Fibroblast of lung (primary cell): ENCODE data around the gene SPATS2L. TPM values are rescaled to one million over a fixed set of nuclear protein-coding genes. Genes with fewer than 3 reads are reported as not detected.

Experiments
- DNase-seq, 2 donors: peaks; one replicate each; pipeline versions ENCODE4 v3.0.0 to v3.0.0-alpha.2; 2010; ENCODE audit warnings: low read depth in 2 of 2
- H2AFZ ChIP-seq: 2 replicates; pipeline ENCODE4 v1.5.1; 2012; ENCODE audit warnings: low read length, control low read depth, inconsistent platforms
- H3K27ac ChIP-seq: 2 replicates; pipeline ENCODE4 v1.5.1; 2011; ENCODE audit warnings: low read length, control low read depth; ENCODE audit not compliant: insufficient read depth
- H3K27me3 ChIP-seq: 2 replicates; pipeline ENCODE4 v1.5.1; 2011; ENCODE audit warnings: mild to moderate bottlenecking, low read length; ENCODE audit not compliant: control insufficient read depth, insufficient read depth
- H3K36me3 ChIP-seq: 2 replicates; pipeline ENCODE4 v1.5.1; 2011; ENCODE audit warnings: low read length; ENCODE audit not compliant: control insufficient read depth, insufficient read depth
- H3K4me1 ChIP-seq: 2 replicates; pipeline ENCODE4 v1.5.1; 2011; ENCODE audit warnings: low read length; ENCODE audit not compliant: control insufficient read depth, insufficient read depth; ENCODE audit errors: extremely low read depth
- H3K4me2 ChIP-seq: 2 replicates; pipeline ENCODE4 v1.5.1; 2011; ENCODE audit warnings: low read length, control low read depth; ENCODE audit not compliant: insufficient read depth; ENCODE audit errors: extremely low read depth
- H3K4me3 ChIP-seq, 4 experiments: fragments of 200-600 bp in 1 of 4; sonication (generic) in 1 of 4; replicated peaks in 1 of 4; 2 replicates each; pipeline ENCODE4 v1.5.1; 2011 to 2016; ENCODE audit warnings: low read length in 4 of 4, low read depth in 3 of 4, mild to moderate bottlenecking in 3 of 4, control low read depth in 2 of 4, inconsistent platforms in 1 of 4, mixed read lengths in 1 of 4; ENCODE audit not compliant: insufficient read depth in 1 of 4; ENCODE audit errors: control extremely low read depth in 1 of 4
- H3K79me2 ChIP-seq: 2 replicates; pipeline ENCODE4 v1.5.1; 2012; ENCODE audit warnings: mild to moderate bottlenecking, low read length, inconsistent platforms; ENCODE audit not compliant: control insufficient read depth, insufficient read depth
- H3K9ac ChIP-seq: 2 replicates; pipeline ENCODE4 v1.5.1; 2011; ENCODE audit warnings: mild to moderate bottlenecking, low read length, control low read depth; ENCODE audit not compliant: insufficient read depth
- H3K9me3 ChIP-seq: 2 replicates; pipeline ENCODE4 v1.5.1; 2012; ENCODE audit warnings: low read depth, low read length; ENCODE audit not compliant: control insufficient read depth, insufficient read depth
- H4K20me1 ChIP-seq: 2 replicates; pipeline ENCODE4 v1.5.1; 2011; ENCODE audit warnings: low read length; ENCODE audit not compliant: control insufficient read depth, insufficient read depth; ENCODE audit errors: extremely low read depth
- CTCF ChIP-seq, 2 donors: IDR thresholded peaks in 1 of 2; conservative IDR thresholded peaks in 1 of 2; 1 replicate in 1 of 2; 2 replicates in 1 of 2; pipeline ENCODE4 v1.5.1; 2011 to 2012; ENCODE audit warnings: low read length in 2 of 2, control low read depth in 1 of 2, inconsistent platforms in 1 of 2, low read depth in 1 of 2, mild to moderate bottlenecking in 1 of 2
- EZH2 ChIP-seq: IDR thresholded peaks from 2 replicates; pipeline ENCODE4 v1.5.1; 2012; ENCODE audit warnings: low read length, control low read depth, mild to moderate bottlenecking; ENCODE audit errors: missing control alignments
- polyA plus RNA-seq, 2 donors: library from polyadenylated mRNA; depleted of rRNA in 1 of 2; stranded (reverse) in 1 of 2; unstranded in 1 of 2; fragments of >200 nt; gene quantifications; 2 replicates each; pipeline ENCODE4 v1.2.1, GENCODE V29; 2011 to 2012; ENCODE audit warnings: missing spikeins in 1 of 2
- total RNA-seq: library from RNA; depleted of rRNA; stranded (reverse); fragments of >200 nt; gene quantifications from 2 replicates; pipeline ENCODE4 v1.2.1, GENCODE V29; 2014

SPATS2L gene
- total and polyA plus RNA-seq, 2 donors (not counting 1 experiment from before 2014, with no cell fraction given), result 73.8 to 291 TPM

DNA sequence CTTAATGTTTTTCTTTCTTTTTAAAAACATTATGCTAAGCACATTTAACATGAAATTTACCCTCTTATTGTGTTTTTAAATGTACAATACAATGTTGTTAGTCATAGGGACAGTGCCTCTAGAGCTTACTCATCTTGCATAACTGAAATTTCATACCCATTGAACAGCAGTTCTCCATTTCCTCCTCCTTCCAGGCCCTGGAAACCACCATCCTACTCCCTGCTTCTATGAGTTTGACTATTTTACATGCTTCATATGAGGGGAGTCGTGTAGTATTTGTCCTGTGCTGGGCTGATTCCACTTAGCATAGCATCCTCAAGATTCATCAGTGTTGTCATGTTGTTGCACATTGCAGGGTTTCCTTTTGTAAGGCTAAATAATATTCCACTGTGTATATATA lies 92.6 kb downstream of the SPATS2L start:
- TF ChIP-seq CTCF (conservative IDR thresholded peaks at IDR 0.05 in 1 of 2, IDR thresholded peaks at IDR 0.05 in 1 of 2; ENCODE audit: low read depth in 1 of 2, low read length in 2 of 2) (no peak), EZH2 (no peak)
- DNase-seq, result peak in 1 of 2 donors; percentile 86
- H3K4me3 ChIP-seq, result no peak overlapping the region
- H3K4me2 ChIP-seq, result no peak overlapping the region
- no peaks in the 10 kb centered on the region for H3K36me3 ChIP-seq
- no peak overlapping the region for H3K9ac ChIP-seq
- peaks cover 30% of the 10 kb centered on the region for H3K79me2 ChIP-seq
- no peaks in the 10 kb centered on the region for H3K27me3 ChIP-seq
- H2AFZ ChIP-seq, result no peak overlapping the region
- H3K4me1 ChIP-seq, result peaks cover 2% of the 10 kb centered on the region
- no peak overlapping the region for H3K27ac ChIP-seq
- no peaks in the 10 kb centered on the region for H4K20me1 ChIP-seq
- no peaks in the 10 kb centered on the region for H3K9me3 ChIP-seq

GRCh38 chr2:200399636-200400035 lies 93.1 kb downstream of the SPATS2L start:
- H3K79me2 ChIP-seq, result peaks cover 27% of the 10 kb centered on the region
- no peak for TF ChIP-seq CTCF (conservative IDR thresholded peaks at IDR 0.05 in 1 of 2, IDR thresholded peaks at IDR 0.05 in 1 of 2; ENCODE audit: low read depth in 1 of 2, low read length in 2 of 2)
- TF ChIP-seq EZH2, result no peak
- H4K20me1 ChIP-seq, result no peaks in the 10 kb centered on the region
- no peaks in the 10 kb centered on the region for H3K9me3 ChIP-seq
- H3K36me3 ChIP-seq, result no peaks in the 10 kb centered on the region
- H2AFZ ChIP-seq, result no peak overlapping the region
- no peaks in the 10 kb centered on the region for H3K27me3 ChIP-seq
- no peak overlapping the region for H3K9ac ChIP-seq
- no peak overlapping the region for H3K4me3 ChIP-seq
- DNase-seq, result no peak
- no peak overlapping the region for H3K27ac ChIP-seq
- H3K4me2 ChIP-seq, result no peak overlapping the region
- H3K4me1 ChIP-seq, result peaks cover 4% of the 10 kb centered on the region

DNA sequence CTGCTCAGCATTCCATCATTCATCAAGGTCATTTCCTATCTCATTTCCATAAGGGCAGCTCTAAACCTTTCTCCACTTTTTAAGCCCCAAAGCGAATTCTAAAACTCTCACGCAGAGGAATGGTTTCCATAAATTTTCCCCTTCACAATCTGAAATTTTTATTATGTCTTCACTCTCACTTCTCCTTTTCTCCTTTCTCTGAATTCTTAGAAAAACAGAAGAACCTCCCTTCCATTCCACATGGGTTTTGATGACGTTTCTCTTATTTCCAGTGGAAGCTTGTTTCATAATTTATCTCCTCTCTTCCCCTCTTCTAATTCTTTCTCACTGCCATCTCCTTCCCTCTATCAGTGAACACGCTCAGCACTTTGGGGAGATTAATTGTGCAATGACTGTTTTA lies 97.3 kb downstream of the SPATS2L start:
- H3K9ac ChIP-seq, result no peak overlapping the region
- no peaks in the 10 kb centered on the region for H3K27me3 ChIP-seq
- TF ChIP-seq CTCF (conservative IDR thresholded peaks at IDR 0.05 in 1 of 2, IDR thresholded peaks at IDR 0.05 in 1 of 2; ENCODE audit: low read depth in 1 of 2, low read length in 2 of 2), result no peak
- no peak for TF ChIP-seq EZH2
- H3K4me3 ChIP-seq, result no peak overlapping the region
- DNase-seq, result no peak
- no peak overlapping the region for H2AFZ ChIP-seq
- no peaks in the 10 kb centered on the region for H3K36me3 ChIP-seq
- H4K20me1 ChIP-seq, result no peaks in the 10 kb centered on the region
- peak overlapping the region; percentile 26 for H3K27ac ChIP-seq
- no peak overlapping the region for H3K4me2 ChIP-seq
- H3K79me2 ChIP-seq, result peaks cover 38% of the 10 kb centered on the region
- peaks cover 34% of the 10 kb centered on the region for H3K4me1 ChIP-seq
- H3K9me3 ChIP-seq, result no peaks in the 10 kb centered on the region
